HCT116 (cell line): ENCODE results near the gene KIF26B. TPM values are rescaled to one million over a fixed set of nuclear protein-coding genes. Genes with fewer than 3 reads are reported as not detected.

Source experiments
- ATAC-seq: fragments of 200-7000 bp; cut with Tn5 transposase; 2 replicates; pipeline ENCODE4 v1.9.1; 2020; ENCODE audit warnings: mild to moderate bottlenecking, moderate library complexity
- BruUV-seq: library from RNA; stranded (reverse); fragments of 400-500 nt; replicated peaks from 2 replicates; lab custom pipeline; 2021; lab: Mats Ljungman, UMichigan
- CTCF ChIA-PET: fragments of 300-600 bp; sonication (Branson Sonifier 250); formaldehyde crosslinking; loops from one replicate; lab custom pipeline; 2021; ENCODE audit warnings: antibody characterized with exemption; lab: Charles Lee
- POLR2A ChIA-PET: fragments of 300-600, 350-600 bp; sonication (Branson Sonifier 250); formaldehyde crosslinking; loops from one replicate; lab custom pipeline; 2021; ENCODE audit warnings: antibody characterized with exemption; lab: Charles Lee
- RAD21 ChIA-PET, 2 experiments: fragments of 300-600 bp; sonication (Branson Sonifier 250); formaldehyde crosslinking; loops; one replicate each; lab custom pipeline; 2023; ENCODE audit warnings: low total read pairs in 2 of 2; ENCODE audit not compliant: uncharacterized antibody in 2 of 2, unreplicated experiment in 2 of 2, low non-redundant PET in 1 of 2; lab: Charles Lee
- DNase-seq: peaks from one replicate; pipeline ENCODE4 v3.0.0-alpha.2; 2010; ENCODE audit warnings: low read depth, low spot score
- H2AFZ ChIP-seq: fragments of 200-600 bp; shearing (Covaris generic), sonication (generic); 2 replicates; pipeline ENCODE4 v1.6.1; 2017; ENCODE audit warnings: low read depth, mixed run types, mixed read lengths, antibody characterized with exemption, low read length; ENCODE audit not compliant: poor library complexity, severe bottlenecking
- H3K27ac ChIP-seq: 2 replicates; pipeline ENCODE4 v1.5.1; 2012; ENCODE audit warnings: low read depth, low read length
- H3K27me3 ChIP-seq: fragments of 200-600 bp; sonication (generic); 2 replicates; pipeline ENCODE4 v1.6.1; 2016; ENCODE audit warnings: mixed run types, low read length, mixed read lengths; ENCODE audit not compliant: insufficient read depth
- H3K36me3 ChIP-seq, 2 experiments: fragments of 200-500 bp in 1 of 2; fragments of 200-600 bp in 1 of 2; sonication (Bioruptor generic) in 1 of 2; sonication (generic) in 1 of 2; 2 replicates each; pipeline versions ENCODE4 v1.5.1 to v1.6.1; 2014 to 2016; ENCODE audit warnings: low read length in 2 of 2, inconsistent platforms in 1 of 2, mixed read lengths in 1 of 2, mixed run types in 1 of 2; ENCODE audit not compliant: insufficient read depth in 2 of 2, control insufficient read depth in 1 of 2
- H3K4me1 ChIP-seq, 2 experiments: fragments of 200-600 bp in 1 of 2; sonication (generic) in 1 of 2; 2 replicates each; pipeline versions ENCODE4 v1.5.1 to v1.6.1; 2012 to 2017; ENCODE audit warnings: low read length in 2 of 2, inconsistent platforms in 1 of 2, mild to moderate bottlenecking in 1 of 2, mixed read lengths in 1 of 2, mixed run types in 1 of 2, moderate library complexity in 1 of 2; ENCODE audit not compliant: insufficient read depth in 2 of 2, control insufficient read depth in 1 of 2
- H3K4me2 ChIP-seq: fragments of 200-600 bp; sonication (generic); 2 replicates; pipeline ENCODE4 v1.6.1; 2017; ENCODE audit warnings: mixed run types, low read length, mixed read lengths
- H3K4me3 ChIP-seq, 2 experiments: fragments of 200-600 bp in 1 of 2; sonication (generic) in 1 of 2; replicated peaks in 1 of 2; 2 replicates each; pipeline ENCODE4 v1.5.1; 2011 to 2016; ENCODE audit warnings: low read length in 2 of 2, control low read depth in 1 of 2, low read depth in 1 of 2, mild to moderate bottlenecking in 1 of 2, mixed read lengths in 1 of 2, mixed run types in 1 of 2
- H3K79me2 ChIP-seq: fragments of 200-600 bp; sonication (generic); 2 replicates; pipeline ENCODE4 v1.6.1; 2017; ENCODE audit warnings: mild to moderate bottlenecking, mixed run types, low read length, moderate library complexity, mixed read lengths; ENCODE audit not compliant: insufficient read depth
- H3K9ac ChIP-seq: fragments of 200-600 bp; sonication (generic); 2 replicates; pipeline ENCODE4 v1.6.1; 2016; ENCODE audit warnings: low read length, mixed read lengths
- H3K9me2 ChIP-seq: fragments of 200-600 bp; sonication (generic), shearing (Covaris generic); 2 replicates; pipeline ENCODE4 v1.6.1; 2017; ENCODE audit warnings: mixed run types, mild to moderate bottlenecking, moderate library complexity; ENCODE audit not compliant: insufficient read depth
- H3K9me3 ChIP-seq, 2 experiments: fragments of 200-500 bp in 1 of 2; fragments of 200-600 bp in 1 of 2; sonication (Bioruptor generic) in 1 of 2; sonication (generic) in 1 of 2; 2 replicates each; pipeline ENCODE4 v1.6.1; 2014 to 2017; ENCODE audit warnings: low read length in 2 of 2, mixed read lengths in 2 of 2, inconsistent platforms in 1 of 2, low read depth in 1 of 2, mild to moderate bottlenecking in 1 of 2, mixed run types in 1 of 2, moderate library complexity in 1 of 2; ENCODE audit not compliant: control insufficient read depth in 1 of 2, insufficient read depth in 1 of 2
- H4K20me1 ChIP-seq: fragments of 200-600 bp; sonication (generic), shearing (Covaris generic); 2 replicates; pipeline ENCODE4 v1.6.1; 2017; ENCODE audit warnings: mixed run types, mild to moderate bottlenecking, moderate library complexity; ENCODE audit not compliant: insufficient read depth
- CBX3 ChIP-seq: IDR thresholded peaks from 2 replicates; pipeline ENCODE4 v1.6.1; 2012; ENCODE audit warnings: low read depth
- EGR1 ChIP-seq: IDR thresholded peaks from 2 replicates; pipeline ENCODE4 v1.6.1; 2012; ENCODE audit warnings: low read depth
- EZH2 ChIP-seq: fragments of 200-600 bp; sonication (generic); IDR thresholded peaks from 2 replicates; pipeline ENCODE4 v1.6.1; 2017; ENCODE audit warnings: antibody characterized with exemption, mixed run types
- JUND ChIP-seq: IDR thresholded peaks from 2 replicates; pipeline ENCODE4 v1.6.1; 2012
- POLR2A ChIP-seq: IDR thresholded peaks from 2 replicates; pipeline ENCODE4 v1.7.0; 2011; ENCODE audit warnings: borderline replicate concordance; ENCODE audit not compliant: insufficient read depth, insufficient read length; ENCODE audit errors: extremely low read depth
- POLR2AphosphoS5 ChIP-seq: IDR thresholded peaks from 2 replicates; pipeline ENCODE4 v1.6.1; 2011; ENCODE audit warnings: mild to moderate bottlenecking, low read depth, low read length, moderate library complexity
- RAD21 ChIP-seq: IDR thresholded peaks from 2 replicates; pipeline ENCODE4 v1.6.1; 2012; ENCODE audit warnings: low read depth, mild to moderate bottlenecking
- SP1 ChIP-seq: IDR thresholded peaks from 2 replicates; pipeline ENCODE4 v1.6.1; 2012; ENCODE audit warnings: low read depth
- SRF ChIP-seq: IDR thresholded peaks from 2 replicates; pipeline ENCODE4 v1.6.1; 2012; ENCODE audit warnings: low read depth
- TCF7L2 ChIP-seq: IDR thresholded peaks from 2 replicates; pipeline ENCODE4 v1.7.0; 2011; ENCODE audit warnings: borderline replicate concordance, inconsistent platforms; ENCODE audit not compliant: insufficient read depth, insufficient read length; ENCODE audit errors: extremely low read depth
- ZFX ChIP-seq: fragments of 450-650 bp; IDR thresholded peaks from 2 replicates; pipeline ENCODE4 v1.6.1; 2017
- ZNF274 ChIP-seq: fragments of 200-500 bp; sonication (Bioruptor generic); IDR thresholded peaks from 2 replicates; pipeline ENCODE4 v1.6.1; 2014; ENCODE audit warnings: mild to moderate bottlenecking, low read depth, low read length, inconsistent platforms
- intact Hi-C: fragments of 100-400 bp; cut with micrococcal nuclease; formaldehyde crosslinking; loops from 2 replicates; pipeline ENCODE4 v1.10.0; 2022
- total RNA-seq: library from RNA; stranded (reverse); gene quantifications from one replicate; pipeline ENCODE4 v1.2.1, GENCODE V29; 2021; ENCODE audit not compliant: unreplicated experiment
- TF ChIP-seq, protein P1 (sequence below): IDR thresholded peaks from 2 replicates; pipeline ENCODE4 v1.6.1; 2011; ENCODE audit warnings: mild to moderate bottlenecking, low read length, moderate library complexity; ENCODE audit not compliant: insufficient replicate concordance; ENCODE audit errors: extremely low read depth
- TF ChIP-seq, protein P2 (sequence below): IDR thresholded peaks from 2 replicates; pipeline ENCODE4 v1.6.1; 2012; ENCODE audit warnings: low read depth
- TF ChIP-seq, protein P3 (sequence below), 3 experiments: fragments of 200-600 bp in 1 of 3; sonication (generic) in 1 of 3; IDR thresholded peaks in 2 of 3; conservative IDR thresholded peaks in 1 of 3; 2 replicates each; pipeline ENCODE4 v1.5.1; 2012 to 2017; ENCODE audit warnings: low read depth in 2 of 3, low read length in 2 of 3, antibody characterized with exemption in 1 of 3, borderline replicate concordance in 1 of 3, control low read depth in 1 of 3, mild to moderate bottlenecking in 1 of 3, mixed read lengths in 1 of 3, mixed run types in 1 of 3, moderate library complexity in 1 of 3; ENCODE audit not compliant: insufficient read depth in 1 of 3

KIF26B gene
- total RNA-seq, 1 experiment from 2014 or later: 0.49 TPM

DNA sequence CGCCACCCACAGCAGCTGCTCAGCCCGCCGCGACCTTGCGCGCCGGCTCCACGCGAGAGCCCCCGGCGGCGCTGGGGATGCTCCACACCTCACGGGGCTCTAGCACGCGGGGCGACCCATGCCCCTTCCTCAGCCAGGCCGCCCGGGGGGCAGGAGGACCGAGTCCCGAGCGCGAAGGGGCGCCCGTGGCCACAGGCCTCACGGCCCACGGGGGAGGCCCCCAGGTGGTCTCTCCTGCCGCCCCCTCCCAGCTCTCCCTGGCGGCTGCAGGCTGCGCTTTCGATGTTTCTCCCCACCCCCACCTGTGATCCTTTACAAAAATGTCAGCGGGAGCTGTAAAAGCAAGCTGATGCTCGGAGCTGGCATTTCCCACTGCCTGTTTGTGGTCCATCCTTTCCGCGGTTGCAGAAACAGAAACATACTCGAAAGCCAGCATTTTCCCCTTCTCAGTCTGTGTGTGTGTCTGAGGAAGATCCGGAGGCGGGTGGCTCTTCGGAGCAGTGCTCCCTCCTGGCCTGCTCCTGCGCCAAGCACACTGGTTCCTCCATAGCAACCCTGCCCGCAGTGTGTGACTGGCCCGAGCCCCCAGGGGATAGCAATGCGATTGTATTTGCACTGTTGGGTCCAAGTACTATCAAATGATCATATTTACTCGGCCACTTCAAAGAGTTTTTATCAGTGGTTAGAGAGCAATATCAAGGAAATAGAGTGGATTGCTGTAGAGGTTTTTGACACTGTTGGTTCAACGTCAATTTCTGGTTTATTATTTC is 2.1 kb downstream of the KIF26B start:
- H3K4me1 ChIP-seq: peaks cover 7 to 40% of the 10 kb centered on the region in 2 experiments; a peak in 3 of 4 replicates
- no peaks in the 10 kb centered on the region for H3K9me2 ChIP-seq
- POLR2A ChIA-PET: interaction anchor here (1.0 kb wide), 1 partner anchor 11 kb away, joined by 3 read pairs; no protein-coding TSS in a partner anchor
- H3K9me3 ChIP-seq: no peaks in the 10 kb centered on the region
- intact Hi-C loops: loop anchor here (1.0 to 10.0 kb wide), 3 partner anchors 224 to 1128 kb away; no protein-coding TSS in a partner anchor
- BruUV-seq: no TSS peak
- H2AFZ ChIP-seq: peak overlapping the region; percentile 68
- H3K4me3 ChIP-seq: peak overlapping the region; percentile 15 to 50; a peak in 3 of 4 replicates
- no peaks in the 10 kb centered on the region for H3K79me2 ChIP-seq
- DNase-seq: no peak
- RAD21 ChIA-PET: interaction anchor here (0.6 to 1.1 kb wide), 5 partner anchors 45 to 224 kb away, joined by 3 to 12 read pairs (median 4); no protein-coding TSS in a partner anchor
- CTCF ChIA-PET: interaction anchor here (0.6 to 2.5 kb wide), 13 partner anchors 10 to 1676 kb away, joined by 3 to 15 read pairs (median 3); no protein-coding TSS in a partner anchor
- H3K27ac ChIP-seq: no peak overlapping the region
- no peaks in the 10 kb centered on the region for H3K36me3 ChIP-seq
- H3K9ac ChIP-seq: 0 out of 2 replicates have a peak overlapping the region, but pooled peaks have one; percentile 25
- H4K20me1 ChIP-seq: no peaks in the 10 kb centered on the region
- no peak for TF ChIP-seq JUND
- TF ChIP-seq CBX3: no peak
- TF ChIP-seq, protein P1, sequence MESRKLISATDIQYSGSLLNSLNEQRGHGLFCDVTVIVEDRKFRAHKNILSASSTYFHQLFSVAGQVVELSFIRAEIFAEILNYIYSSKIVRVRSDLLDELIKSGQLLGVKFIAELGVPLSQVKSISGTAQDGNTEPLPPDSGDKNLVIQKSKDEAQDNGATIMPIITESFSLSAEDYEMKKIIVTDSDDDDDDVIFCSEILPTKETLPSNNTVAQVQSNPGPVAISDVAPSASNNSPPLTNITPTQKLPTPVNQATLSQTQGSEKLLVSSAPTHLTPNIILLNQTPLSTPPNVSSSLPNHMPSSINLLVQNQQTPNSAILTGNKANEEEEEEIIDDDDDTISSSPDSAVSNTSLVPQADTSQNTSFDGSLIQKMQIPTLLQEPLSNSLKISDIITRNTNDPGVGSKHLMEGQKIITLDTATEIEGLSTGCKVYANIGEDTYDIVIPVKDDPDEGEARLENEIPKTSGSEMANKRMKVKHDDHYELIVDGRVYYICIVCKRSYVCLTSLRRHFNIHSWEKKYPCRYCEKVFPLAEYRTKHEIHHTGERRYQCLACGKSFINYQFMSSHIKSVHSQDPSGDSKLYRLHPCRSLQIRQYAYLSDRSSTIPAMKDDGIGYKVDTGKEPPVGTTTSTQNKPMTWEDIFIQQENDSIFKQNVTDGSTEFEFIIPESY: no peak
- TF ChIP-seq, protein P2, sequence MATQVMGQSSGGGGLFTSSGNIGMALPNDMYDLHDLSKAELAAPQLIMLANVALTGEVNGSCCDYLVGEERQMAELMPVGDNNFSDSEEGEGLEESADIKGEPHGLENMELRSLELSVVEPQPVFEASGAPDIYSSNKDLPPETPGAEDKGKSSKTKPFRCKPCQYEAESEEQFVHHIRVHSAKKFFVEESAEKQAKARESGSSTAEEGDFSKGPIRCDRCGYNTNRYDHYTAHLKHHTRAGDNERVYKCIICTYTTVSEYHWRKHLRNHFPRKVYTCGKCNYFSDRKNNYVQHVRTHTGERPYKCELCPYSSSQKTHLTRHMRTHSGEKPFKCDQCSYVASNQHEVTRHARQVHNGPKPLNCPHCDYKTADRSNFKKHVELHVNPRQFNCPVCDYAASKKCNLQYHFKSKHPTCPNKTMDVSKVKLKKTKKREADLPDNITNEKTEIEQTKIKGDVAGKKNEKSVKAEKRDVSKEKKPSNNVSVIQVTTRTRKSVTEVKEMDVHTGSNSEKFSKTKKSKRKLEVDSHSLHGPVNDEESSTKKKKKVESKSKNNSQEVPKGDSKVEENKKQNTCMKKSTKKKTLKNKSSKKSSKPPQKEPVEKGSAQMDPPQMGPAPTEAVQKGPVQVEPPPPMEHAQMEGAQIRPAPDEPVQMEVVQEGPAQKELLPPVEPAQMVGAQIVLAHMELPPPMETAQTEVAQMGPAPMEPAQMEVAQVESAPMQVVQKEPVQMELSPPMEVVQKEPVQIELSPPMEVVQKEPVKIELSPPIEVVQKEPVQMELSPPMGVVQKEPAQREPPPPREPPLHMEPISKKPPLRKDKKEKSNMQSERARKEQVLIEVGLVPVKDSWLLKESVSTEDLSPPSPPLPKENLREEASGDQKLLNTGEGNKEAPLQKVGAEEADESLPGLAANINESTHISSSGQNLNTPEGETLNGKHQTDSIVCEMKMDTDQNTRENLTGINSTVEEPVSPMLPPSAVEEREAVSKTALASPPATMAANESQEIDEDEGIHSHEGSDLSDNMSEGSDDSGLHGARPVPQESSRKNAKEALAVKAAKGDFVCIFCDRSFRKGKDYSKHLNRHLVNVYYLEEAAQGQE: no peak
- TF ChIP-seq ZFX: no peak
- no peak for TF ChIP-seq EZH2
- TF ChIP-seq ZNF274: no peak
- TF ChIP-seq POLR2A: no peak
- no peak for TF ChIP-seq POLR2AphosphoS5
- no peak for TF ChIP-seq TCF7L2
- TF ChIP-seq SP1: no peak
- TF ChIP-seq EGR1: no peak
- TF ChIP-seq RAD21: no peak
- TF ChIP-seq SRF: no peak
- TF ChIP-seq, protein P3, sequence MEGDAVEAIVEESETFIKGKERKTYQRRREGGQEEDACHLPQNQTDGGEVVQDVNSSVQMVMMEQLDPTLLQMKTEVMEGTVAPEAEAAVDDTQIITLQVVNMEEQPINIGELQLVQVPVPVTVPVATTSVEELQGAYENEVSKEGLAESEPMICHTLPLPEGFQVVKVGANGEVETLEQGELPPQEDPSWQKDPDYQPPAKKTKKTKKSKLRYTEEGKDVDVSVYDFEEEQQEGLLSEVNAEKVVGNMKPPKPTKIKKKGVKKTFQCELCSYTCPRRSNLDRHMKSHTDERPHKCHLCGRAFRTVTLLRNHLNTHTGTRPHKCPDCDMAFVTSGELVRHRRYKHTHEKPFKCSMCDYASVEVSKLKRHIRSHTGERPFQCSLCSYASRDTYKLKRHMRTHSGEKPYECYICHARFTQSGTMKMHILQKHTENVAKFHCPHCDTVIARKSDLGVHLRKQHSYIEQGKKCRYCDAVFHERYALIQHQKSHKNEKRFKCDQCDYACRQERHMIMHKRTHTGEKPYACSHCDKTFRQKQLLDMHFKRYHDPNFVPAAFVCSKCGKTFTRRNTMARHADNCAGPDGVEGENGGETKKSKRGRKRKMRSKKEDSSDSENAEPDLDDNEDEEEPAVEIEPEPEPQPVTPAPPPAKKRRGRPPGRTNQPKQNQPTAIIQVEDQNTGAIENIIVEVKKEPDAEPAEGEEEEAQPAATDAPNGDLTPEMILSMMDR (IDR thresholded peaks at IDR 0.05 in 2 of 3, conservative IDR thresholded peaks at IDR 0.05 in 1 of 3; ENCODE audit: borderline replicate concordance in 1 of 3, insufficient read depth in 1 of 3, low read depth in 2 of 3, low read length in 2 of 3): no peak
- TF ChIP-seq, all 23 proteins: peak for 0
- ATAC-seq: no peak
- Histone ChIP-seq H3K27me3 (peaks cover 8% of the 10 kb centered on the region; the same call in 1 of the 2 replicates), H3K4me2 (peak overlapping the region; percentile 74)
